Calu3 (cell line): ENCODE data around the gene SRCIN1. TPM values are rescaled to one million over a fixed set of nuclear protein-coding genes. Genes with fewer than 3 reads are reported as not detected.

Source experiments
- BruUV-seq: library from RNA; stranded (reverse); fragments of 400-500 nt; replicated peaks from 2 replicates; lab custom pipeline; 2021; lab: Mats Ljungman, UMichigan
- CTCF ChIA-PET: fragments of 300-600 bp; sonication (Branson Sonifier 250); formaldehyde crosslinking; loops from one replicate; lab custom pipeline; 2022; ENCODE audit warnings: antibody characterized with exemption; lab: Charles Lee
- DNase-seq: peaks from one replicate; pipeline ENCODE4 v3.0.0; 2022
- H3K27ac Mint-ChIP-seq: one replicate; pipeline ENCODE4 v1.8.0; 2022; ENCODE audit warnings: mixed read lengths; ENCODE audit not compliant: unreplicated experiment
- H3K27me3 Mint-ChIP-seq: one replicate; pipeline ENCODE4 v1.8.0; 2022; ENCODE audit warnings: mixed read lengths; ENCODE audit not compliant: unreplicated experiment
- H3K36me3 Mint-ChIP-seq: one replicate; pipeline ENCODE4 v1.8.0; 2022; ENCODE audit warnings: mild to moderate bottlenecking, moderate library complexity, mixed read lengths; ENCODE audit not compliant: insufficient read depth, unreplicated experiment
- H3K4me1 Mint-ChIP-seq: one replicate; pipeline ENCODE4 v1.8.0; 2022; ENCODE audit warnings: mild to moderate bottlenecking, low read depth, mixed read lengths; ENCODE audit not compliant: unreplicated experiment
- H3K4me3 Mint-ChIP-seq: one replicate; pipeline ENCODE4 v1.8.0; 2022; ENCODE audit warnings: mild to moderate bottlenecking, low read depth, moderate library complexity, mixed read lengths; ENCODE audit not compliant: unreplicated experiment
- H3K9me3 Mint-ChIP-seq: one replicate; pipeline ENCODE4 v1.8.0; 2022; ENCODE audit warnings: low read depth, mixed read lengths; ENCODE audit not compliant: unreplicated experiment
- CTCF ChIP-seq: fragments of 200-600 bp; IDR thresholded peaks from one replicate; pipeline ENCODE4 v1.8.0; 2022; ENCODE audit warnings: antibody characterized with exemption; ENCODE audit not compliant: unreplicated experiment
- intact Hi-C: fragments of 100-400 bp; cut with micrococcal nuclease; formaldehyde crosslinking; loops from one replicate; pipeline ENCODE4 v1.10.0; 2022; ENCODE audit not compliant: unreplicated experiment
- total RNA-seq: library from RNA; stranded (reverse); gene quantifications from 2 replicates; pipeline ENCODE4 v1.2.3, GENCODE V29; 2022

The SRCIN1 gene
- total RNA-seq, 1 experiment from 2014 or later = 46.7 TPM

- Mint-ChIP-seq H3K9me3 (no peaks in the 10 kb centered on the region), H3K4me3 (no peak overlapping the region), H3K27me3 (peaks cover 75% of the 10 kb centered on the region), H3K27ac (no peak overlapping the region), H3K36me3 (peaks cover 15% of the 10 kb centered on the region), H3K4me1 (no peaks in the 10 kb centered on the region)
- intact Hi-C loops = loop anchor here (5.0 kb wide), 1 partner anchor 44 kb away; no protein-coding TSS in a partner anchor
- DNase-seq = no peak
- CTCF ChIA-PET = interaction anchor here (1.0 to 4.0 kb wide), 10 partner anchors 9 to 128 kb away, joined by 3 to 37 read pairs (median 7); no protein-coding TSS in a partner anchor
- no TSS peak for BruUV-seq
- TF ChIP-seq CTCF = no peak
Observed at GRCh38 chr17:38536661-38537060, 69.1 kb downstream of the SRCIN1 start.

- H3K36me3 Mint-ChIP-seq = peaks cover 16% of the 10 kb centered on the region
- no peak for DNase-seq
- peaks cover 75% of the 10 kb centered on the region for H3K27me3 Mint-ChIP-seq
- H3K4me3 Mint-ChIP-seq = no peak overlapping the region
- no peak overlapping the region for H3K27ac Mint-ChIP-seq
- no peaks in the 10 kb centered on the region for H3K4me1 Mint-ChIP-seq
- intact Hi-C loops = loop anchor here (5.0 kb wide), 1 partner anchor 44 kb away; no protein-coding TSS in a partner anchor
- H3K9me3 Mint-ChIP-seq = no peaks in the 10 kb centered on the region
- no TSS peak for BruUV-seq
- TF ChIP-seq CTCF = no peak
- CTCF ChIA-PET = interaction anchor here (0.6 to 4.0 kb wide), 3 partner anchors 23 to 112 kb away, joined by 3 to 37 read pairs (median 8); no protein-coding TSS in a partner anchor
Observed at GRCh38 chr17:38535886-38536285, 69.9 kb downstream of the SRCIN1 start.

DNA sequence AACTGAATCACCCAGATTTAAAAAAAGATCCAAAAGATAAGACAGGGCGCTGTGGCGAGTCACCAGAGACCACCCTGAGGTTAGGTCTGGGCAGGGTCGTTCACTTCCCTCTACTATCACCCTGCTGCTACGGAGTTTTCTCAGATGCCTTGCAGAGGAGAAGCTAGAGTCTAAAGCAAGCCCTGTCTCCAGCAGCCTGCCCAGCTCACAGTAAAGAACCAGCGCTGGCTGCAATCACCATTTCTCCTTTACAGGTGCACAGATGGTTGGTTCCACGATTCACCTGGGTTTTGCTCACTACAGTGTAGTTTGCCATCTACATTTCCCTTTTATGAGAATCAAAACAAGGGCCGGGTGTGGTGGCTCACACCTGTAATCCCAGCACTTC is 71.3 kb downstream of the SRCIN1 start:
- Mint-ChIP-seq H3K4me1 (no peaks in the 10 kb centered on the region), H3K27me3 (peaks cover 77% of the 10 kb centered on the region), H3K9me3 (no peaks in the 10 kb centered on the region), H3K27ac (no peak overlapping the region), H3K36me3 (peaks cover 16% of the 10 kb centered on the region), H3K4me3 (no peak overlapping the region)
- no peak for DNase-seq
- BruUV-seq = no TSS peak
- TF ChIP-seq CTCF = no peak
- CTCF ChIA-PET = interaction anchor here (0.7 to 4.0 kb wide), 5 partner anchors 13 to 129 kb away, joined by 3 to 37 read pairs (median 5); no protein-coding TSS in a partner anchor
- intact Hi-C loops = no loop called here

GRCh38 chr17:38533866-38534497 is 71.8 kb downstream of the SRCIN1 start:
- TF ChIP-seq CTCF = no peak
- H3K36me3 Mint-ChIP-seq = peaks cover 16% of the 10 kb centered on the region
- H3K4me1 Mint-ChIP-seq = no peaks in the 10 kb centered on the region
- H3K4me3 Mint-ChIP-seq = no peak overlapping the region
- no peaks in the 10 kb centered on the region for H3K9me3 Mint-ChIP-seq
- H3K27me3 Mint-ChIP-seq = peaks cover 82% of the 10 kb centered on the region
- CTCF ChIA-PET = interaction anchor here (0.6 to 4.0 kb wide), 5 partner anchors 14 to 737 kb away, joined by 3 to 37 read pairs (median 6); no protein-coding TSS in a partner anchor
- BruUV-seq = no TSS peak
- DNase-seq = no peak
- H3K27ac Mint-ChIP-seq = no peak overlapping the region
- intact Hi-C loops = no loop called here
